ENCODE results near the gene LRCH1. TPM values are rescaled to one million over a fixed set of nuclear protein-coding genes. Genes with fewer than 3 reads are reported as not detected.
A peak's percentile ranks its signal among the peaks of the same experiment; 100 is the strongest.

Gene LRCH1
- total and polyA plus RNA-seq, 10 of the 15 experiments (the other 5 are each of a cell fraction or from before 2014, with no cell fraction given): 5.3 to 48.9 (median 14.4) TPM

- TF ChIP-seq NKRF (conservative IDR thresholded peaks at IDR 0.05) (no peak), MEF2A (IDR thresholded peaks at IDR 0.05; ENCODE audit: insufficient read depth, low read depth, low read length) (0 out of 2 replicates have a peak, but pooled peaks have one; percentile 51), FOXM1 (IDR thresholded peaks at IDR 0.05; ENCODE audit: low read depth, low read length) (peak; percentile 48; the same call in 1 of the 2 replicates), MEF2B (IDR thresholded peaks at IDR 0.05; ENCODE audit: partially characterized antibody, poor library complexity, severe bottlenecking) (peak; percentile 62), FOS (IDR thresholded peaks at IDR 0.05; ENCODE audit: borderline replicate concordance, extremely low read depth, insufficient read length) (no peak), LARP7 (IDR thresholded peaks at IDR 0.05) (no peak), ZSCAN29 (IDR thresholded peaks at IDR 0.05) (no peak), YY1 (IDR thresholded peaks at IDR 0.05; ENCODE audit: low read depth, low read length) (no peak), CBX5 (IDR thresholded peaks at IDR 0.05; ENCODE audit: low read depth) (0 out of 2 replicates have a peak, but pooled peaks have one; percentile 42), EED (IDR thresholded peaks at IDR 0.05; ENCODE audit: low read depth) (peak; percentile 60; the same call in 1 of the 2 replicates), ELK1 (IDR thresholded peaks at IDR 0.05; ENCODE audit: low read depth, low read length) (no peak), RCOR1 (conservative IDR thresholded peaks at IDR 0.05; ENCODE audit: low read depth, low read length) (no peak), HDAC2 (IDR thresholded peaks at IDR 0.05) (no peak), MYB (IDR thresholded peaks at IDR 0.05; ENCODE audit: borderline replicate concordance, low read depth, low read length) (no peak), SMC3 (IDR thresholded peaks at IDR 0.05; ENCODE audit: borderline replicate concordance, low read length) (no peak)
- TF ChIP-seq, protein P1, sequence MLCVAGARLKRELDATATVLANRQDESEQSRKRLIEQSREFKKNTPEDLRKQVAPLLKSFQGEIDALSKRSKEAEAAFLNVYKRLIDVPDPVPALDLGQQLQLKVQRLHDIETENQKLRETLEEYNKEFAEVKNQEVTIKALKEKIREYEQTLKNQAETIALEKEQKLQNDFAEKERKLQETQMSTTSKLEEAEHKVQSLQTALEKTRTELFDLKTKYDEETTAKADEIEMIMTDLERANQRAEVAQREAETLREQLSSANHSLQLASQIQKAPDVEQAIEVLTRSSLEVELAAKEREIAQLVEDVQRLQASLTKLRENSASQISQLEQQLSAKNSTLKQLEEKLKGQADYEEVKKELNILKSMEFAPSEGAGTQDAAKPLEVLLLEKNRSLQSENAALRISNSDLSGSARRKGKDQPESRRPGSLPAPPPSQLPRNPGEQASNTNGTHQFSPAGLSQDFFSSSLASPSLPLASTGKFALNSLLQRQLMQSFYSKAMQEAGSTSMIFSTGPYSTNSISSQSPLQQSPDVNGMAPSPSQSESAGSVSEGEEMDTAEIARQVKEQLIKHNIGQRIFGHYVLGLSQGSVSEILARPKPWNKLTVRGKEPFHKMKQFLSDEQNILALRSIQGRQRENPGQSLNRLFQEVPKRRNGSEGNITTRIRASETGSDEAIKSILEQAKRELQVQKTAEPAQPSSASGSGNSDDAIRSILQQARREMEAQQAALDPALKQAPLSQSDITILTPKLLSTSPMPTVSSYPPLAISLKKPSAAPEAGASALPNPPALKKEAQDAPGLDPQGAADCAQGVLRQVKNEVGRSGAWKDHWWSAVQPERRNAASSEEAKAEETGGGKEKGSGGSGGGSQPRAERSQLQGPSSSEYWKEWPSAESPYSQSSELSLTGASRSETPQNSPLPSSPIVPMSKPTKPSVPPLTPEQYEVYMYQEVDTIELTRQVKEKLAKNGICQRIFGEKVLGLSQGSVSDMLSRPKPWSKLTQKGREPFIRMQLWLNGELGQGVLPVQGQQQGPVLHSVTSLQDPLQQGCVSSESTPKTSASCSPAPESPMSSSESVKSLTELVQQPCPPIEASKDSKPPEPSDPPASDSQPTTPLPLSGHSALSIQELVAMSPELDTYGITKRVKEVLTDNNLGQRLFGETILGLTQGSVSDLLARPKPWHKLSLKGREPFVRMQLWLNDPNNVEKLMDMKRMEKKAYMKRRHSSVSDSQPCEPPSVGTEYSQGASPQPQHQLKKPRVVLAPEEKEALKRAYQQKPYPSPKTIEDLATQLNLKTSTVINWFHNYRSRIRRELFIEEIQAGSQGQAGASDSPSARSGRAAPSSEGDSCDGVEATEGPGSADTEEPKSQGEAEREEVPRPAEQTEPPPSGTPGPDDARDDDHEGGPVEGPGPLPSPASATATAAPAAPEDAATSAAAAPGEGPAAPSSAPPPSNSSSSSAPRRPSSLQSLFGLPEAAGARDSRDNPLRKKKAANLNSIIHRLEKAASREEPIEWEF (IDR thresholded peaks at IDR 0.05; ENCODE audit: insufficient replicate concordance, low read depth, low read length): peak; percentile 26
- TF ChIP-seq, protein P2, sequence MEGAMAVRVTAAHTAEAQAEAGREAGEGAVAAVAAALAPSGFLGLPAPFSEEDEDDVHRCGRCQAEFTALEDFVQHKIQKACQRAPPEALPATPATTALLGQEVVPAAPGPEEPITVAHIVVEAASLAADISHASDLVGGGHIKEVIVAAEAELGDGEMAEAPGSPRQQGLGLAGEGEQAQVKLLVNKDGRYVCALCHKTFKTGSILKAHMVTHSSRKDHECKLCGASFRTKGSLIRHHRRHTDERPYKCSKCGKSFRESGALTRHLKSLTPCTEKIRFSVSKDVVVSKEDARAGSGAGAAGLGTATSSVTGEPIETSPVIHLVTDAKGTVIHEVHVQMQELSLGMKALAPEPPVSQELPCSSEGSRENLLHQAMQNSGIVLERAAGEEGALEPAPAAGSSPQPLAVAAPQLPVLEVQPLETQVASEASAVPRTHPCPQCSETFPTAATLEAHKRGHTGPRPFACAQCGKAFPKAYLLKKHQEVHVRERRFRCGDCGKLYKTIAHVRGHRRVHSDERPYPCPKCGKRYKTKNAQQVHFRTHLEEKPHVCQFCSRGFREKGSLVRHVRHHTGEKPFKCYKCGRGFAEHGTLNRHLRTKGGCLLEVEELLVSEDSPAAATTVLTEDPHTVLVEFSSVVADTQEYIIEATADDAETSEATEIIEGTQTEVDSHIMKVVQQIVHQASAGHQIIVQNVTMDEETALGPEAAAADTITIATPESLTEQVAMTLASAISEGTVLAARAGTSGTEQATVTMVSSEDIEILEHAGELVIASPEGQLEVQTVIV (IDR thresholded peaks at IDR 0.05; ENCODE audit: borderline replicate concordance, partially characterized antibody): no peak
Observed at GRCh38 chr13:46580362-46580839, 27.4 kb downstream of the LRCH1 start (continued).

Data from GM12878 (cell line).